Erythroblast (primary cell): Measurements from ENCODE around the gene ADORA2A.

Source experiments
- GATA1 ChIP-seq: IDR thresholded peaks from 2 replicates; pipeline ENCODE4 v1.6.1; 2011; ENCODE audit warnings: low read depth, mild to moderate bottlenecking, control low read depth, low read length, moderate library complexity
- POLR2A ChIP-seq: IDR thresholded peaks from 2 replicates; pipeline ENCODE4 v1.6.1; 2011; ENCODE audit warnings: mild to moderate bottlenecking, low read length

- TF ChIP-seq POLR2A (no peak), GATA1 (no peak)
These were observed 61.6 kb downstream of the ADORA2A start for GRCh38 chr22:24489011-24489410.
